ENCODE results near the gene DTX3L. TPM values are rescaled to one million over a fixed set of nuclear protein-coding genes. Genes with fewer than 3 reads are reported as not detected.

DTX3L gene
- total RNA-seq, 4 donors from 2014 or later = 21.6 to 33.5 (median 21.8) TPM

DNA sequence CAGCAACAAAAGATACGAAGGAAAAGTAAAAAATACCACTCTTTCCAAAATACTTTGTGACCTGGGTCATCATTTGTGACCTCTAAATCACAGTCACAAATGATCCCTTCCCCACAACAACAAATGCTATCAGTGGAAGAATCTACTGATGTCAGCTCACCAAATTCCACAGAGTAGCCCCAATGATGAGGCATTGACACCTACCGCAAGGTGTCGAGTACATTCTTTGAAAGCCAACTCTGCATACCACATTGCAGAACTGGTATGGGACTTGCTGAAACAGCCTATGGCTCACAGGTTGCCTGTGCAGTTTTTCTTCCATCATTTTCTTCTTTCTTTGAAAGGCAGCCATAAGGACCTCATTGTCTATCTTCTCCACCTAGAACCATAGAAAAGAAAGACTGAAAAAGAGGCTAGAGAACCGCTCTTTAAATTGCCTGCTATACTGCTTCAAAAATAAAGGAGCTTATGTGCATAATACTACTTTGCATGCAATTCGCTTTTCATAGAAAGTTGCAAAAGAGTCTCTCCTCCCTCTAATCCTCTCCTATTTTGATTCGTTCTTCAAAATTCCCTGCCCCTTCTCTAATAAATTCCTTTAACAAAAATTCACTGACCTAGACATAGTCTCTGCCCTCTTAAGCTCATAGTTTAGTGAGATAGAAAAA, 28.0 kb upstream of the DTX3L start:
- Histone ChIP-seq H3K27me3 (no peaks in the 10 kb centered on the region), H3K36me3 (peaks cover 34 to 99% (median 78%) of the 10 kb centered on the region in 4 donors), H3K4me1 (no peaks in the 10 kb centered on the region), H3K9me3 (no peaks in the 10 kb centered on the region), H3K27ac (replicated peaks in 1 of 4) (no peak overlapping the region), H3K4me3 (no peak overlapping the region)
- TF ChIP-seq POLR2A (IDR thresholded peaks at IDR 0.05; ENCODE audit: low read depth) = no peak
- no peak for TF ChIP-seq POLR2AphosphoS5 (IDR thresholded peaks at IDR 0.05)
- no peak for TF ChIP-seq EP300 (IDR thresholded peaks at IDR 0.05)
- TF ChIP-seq, protein P1, sequence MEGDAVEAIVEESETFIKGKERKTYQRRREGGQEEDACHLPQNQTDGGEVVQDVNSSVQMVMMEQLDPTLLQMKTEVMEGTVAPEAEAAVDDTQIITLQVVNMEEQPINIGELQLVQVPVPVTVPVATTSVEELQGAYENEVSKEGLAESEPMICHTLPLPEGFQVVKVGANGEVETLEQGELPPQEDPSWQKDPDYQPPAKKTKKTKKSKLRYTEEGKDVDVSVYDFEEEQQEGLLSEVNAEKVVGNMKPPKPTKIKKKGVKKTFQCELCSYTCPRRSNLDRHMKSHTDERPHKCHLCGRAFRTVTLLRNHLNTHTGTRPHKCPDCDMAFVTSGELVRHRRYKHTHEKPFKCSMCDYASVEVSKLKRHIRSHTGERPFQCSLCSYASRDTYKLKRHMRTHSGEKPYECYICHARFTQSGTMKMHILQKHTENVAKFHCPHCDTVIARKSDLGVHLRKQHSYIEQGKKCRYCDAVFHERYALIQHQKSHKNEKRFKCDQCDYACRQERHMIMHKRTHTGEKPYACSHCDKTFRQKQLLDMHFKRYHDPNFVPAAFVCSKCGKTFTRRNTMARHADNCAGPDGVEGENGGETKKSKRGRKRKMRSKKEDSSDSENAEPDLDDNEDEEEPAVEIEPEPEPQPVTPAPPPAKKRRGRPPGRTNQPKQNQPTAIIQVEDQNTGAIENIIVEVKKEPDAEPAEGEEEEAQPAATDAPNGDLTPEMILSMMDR (IDR thresholded peaks at IDR 0.05) = no peak
- no peak for DNase-seq (ENCODE audit: extremely low spot score)
- 90% methylated on average over 6 of the region's 6 CpGs for WGBS
- intact Hi-C loops (cut with DNase I) = no loop called here

DNA sequence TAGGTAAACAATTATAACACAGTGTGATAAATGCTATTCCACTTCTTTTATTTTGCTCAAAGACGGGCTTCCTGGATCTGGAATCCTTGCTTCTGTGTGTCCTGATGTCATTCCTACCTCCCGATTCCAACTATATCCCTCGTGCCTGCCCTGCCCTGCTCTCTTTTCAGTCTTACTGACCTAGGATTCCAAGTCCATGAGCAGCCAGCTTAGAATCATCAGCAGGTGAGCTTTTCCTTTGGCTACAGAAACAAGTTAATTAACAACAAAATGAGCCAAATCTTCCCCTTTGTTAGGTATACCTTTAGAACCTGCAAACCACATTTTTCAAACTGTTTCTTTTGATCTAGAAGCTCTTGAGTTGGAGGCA, 27.5 kb upstream of the DTX3L start:
- H3K4me3 ChIP-seq = no peak overlapping the region
- no peak for DNase-seq (ENCODE audit: extremely low spot score)
- H3K27ac ChIP-seq (replicated peaks in 1 of 4) = no peak overlapping the region
- 66% methylated on average over 3 of the region's 3 CpGs for WGBS
- no peaks in the 10 kb centered on the region for H3K4me1 ChIP-seq
- no peak for TF ChIP-seq POLR2A (IDR thresholded peaks at IDR 0.05; ENCODE audit: low read depth)
- no peak for TF ChIP-seq EP300 (IDR thresholded peaks at IDR 0.05)
- TF ChIP-seq, protein P1 (IDR thresholded peaks at IDR 0.05) = no peak
- no peak for TF ChIP-seq POLR2AphosphoS5 (IDR thresholded peaks at IDR 0.05)
- intact Hi-C loops (cut with DNase I) = no loop called here
- no peaks in the 10 kb centered on the region for H3K9me3 ChIP-seq
- H3K36me3 ChIP-seq = peaks cover 34 to 99% (median 77%) of the 10 kb centered on the region in 4 donors
- no peaks in the 10 kb centered on the region for H3K27me3 ChIP-seq

DNA sequence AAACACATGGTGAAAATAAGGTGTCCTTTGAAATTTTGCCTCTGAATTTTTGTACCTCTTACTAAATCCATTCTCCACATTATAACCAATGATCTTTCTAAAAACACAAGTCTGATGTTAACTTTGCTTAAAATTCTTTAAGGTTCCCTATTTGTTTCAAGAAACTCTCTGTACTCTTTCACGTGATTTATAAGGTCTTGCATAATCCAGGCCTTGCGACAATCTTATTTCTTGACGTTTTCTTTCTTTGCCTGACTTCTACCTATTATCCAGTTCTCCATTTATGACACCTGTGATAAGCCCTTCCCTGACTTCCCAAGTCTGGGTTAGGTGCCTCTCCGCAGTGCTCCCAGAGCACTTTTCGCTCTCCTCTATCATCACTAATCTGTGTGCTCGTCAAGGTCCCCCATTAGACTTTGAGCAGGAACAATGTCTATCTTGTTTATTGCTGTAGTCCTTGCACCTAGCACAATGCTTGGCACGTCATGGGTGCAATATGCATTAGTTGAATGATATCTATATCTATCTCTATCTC, 25.1 kb upstream of the DTX3L start:
- DNase-seq (ENCODE audit: extremely low spot score) = no peak
- intact Hi-C loops (cut with DNase I) = no loop called here
- 89% methylated on average over 7 of the region's 7 CpGs for WGBS
- Histone ChIP-seq H3K27me3 (no peaks in the 10 kb centered on the region), H3K4me1 (no peaks in the 10 kb centered on the region), H3K27ac (replicated peaks in 1 of 4) (no peak overlapping the region), H3K36me3 (peaks cover 20 to 96% (median 62%) of the 10 kb centered on the region in 4 donors), H3K4me3 (no peak overlapping the region), H3K9me3 (no peaks in the 10 kb centered on the region)
- TF ChIP-seq POLR2A (IDR thresholded peaks at IDR 0.05; ENCODE audit: low read depth) (no peak), EP300 (IDR thresholded peaks at IDR 0.05) (no peak), POLR2AphosphoS5 (IDR thresholded peaks at IDR 0.05) (no peak)
- TF ChIP-seq, protein P1 (IDR thresholded peaks at IDR 0.05) = no peak

DNA sequence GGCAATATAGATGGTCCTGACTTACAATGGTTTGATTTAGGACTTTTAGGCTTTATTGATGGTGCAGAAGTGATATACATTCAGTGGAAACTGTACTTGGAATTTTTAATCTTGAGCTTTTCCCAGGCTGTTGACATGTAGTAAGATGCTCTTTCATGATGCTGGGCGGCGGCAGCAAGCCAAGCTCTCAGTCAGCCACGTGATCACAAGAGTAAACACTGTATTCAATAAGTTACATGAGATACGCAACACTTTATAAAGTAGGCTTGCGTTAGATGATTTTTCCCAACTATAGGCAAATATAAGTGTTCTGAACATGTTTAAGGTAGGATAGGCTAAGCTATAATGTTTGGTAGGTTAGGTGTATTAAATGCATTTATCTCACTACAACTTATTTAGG, 18.0 kb upstream of the DTX3L start:
- Histone ChIP-seq H3K27me3 (no peaks in the 10 kb centered on the region), H3K27ac (replicated peaks in 1 of 4) (no peak overlapping the region), H3K36me3 (peaks cover 21 to 94% (median 65%) of the 10 kb centered on the region in 4 donors), H3K4me3 (no peak overlapping the region), H3K4me1 (peaks cover 0 to 19% (median 14%) of the 10 kb centered on the region in 4 donors), H3K9me3 (no peaks in the 10 kb centered on the region)
- TF ChIP-seq EP300 (IDR thresholded peaks at IDR 0.05) = no peak
- TF ChIP-seq POLR2A (IDR thresholded peaks at IDR 0.05; ENCODE audit: low read depth) = no peak
- TF ChIP-seq, protein P1 (IDR thresholded peaks at IDR 0.05) = no peak
- no peak for TF ChIP-seq POLR2AphosphoS5 (IDR thresholded peaks at IDR 0.05)
- WGBS = 95% methylated on average over 5 of the region's 5 CpGs
- no peak for DNase-seq (ENCODE audit: extremely low spot score)
- intact Hi-C loops (cut with DNase I) = no loop called here

Measured in esophagus muscularis mucosa (tissue), 4 donors.